Activated CD4-positive, alpha-beta memory T cell treated with anti-CD3 and anti-CD28 coated beads for 36 hours (primary cell): Measurements from ENCODE around the gene CRABP2. TPM values are rescaled to one million over a fixed set of nuclear protein-coding genes. Genes with fewer than 3 reads are reported as not detected.

Experiments used
- CTCF ChIA-PET: fragments of 350-600 bp; sonication (Branson Sonifier 250); formaldehyde crosslinking; loops from one replicate; lab custom pipeline; 2021; ENCODE audit warnings: antibody characterized with exemption, inconsistent platforms; lab: Charles Lee
- POLR2A ChIA-PET: fragments of 350-600 bp; sonication (Branson Sonifier 250); formaldehyde crosslinking; loops from one replicate; lab custom pipeline; 2021; ENCODE audit warnings: antibody characterized with exemption; lab: Charles Lee
- DNase-seq: peaks from one replicate; pipeline ENCODE4 v3.0.0-alpha.2; 2020
- H3K27ac Mint-ChIP-seq: one replicate; pipeline ENCODE4 v1.8.0; 2021; ENCODE audit warnings: mixed read lengths
- H3K27me3 Mint-ChIP-seq: one replicate; pipeline ENCODE4 v1.8.0; 2021; ENCODE audit warnings: mixed read lengths
- H3K36me3 Mint-ChIP-seq: one replicate; pipeline ENCODE4 v1.8.0; 2021; ENCODE audit warnings: mixed read lengths
- H3K4me1 Mint-ChIP-seq: one replicate; pipeline ENCODE4 v1.8.0; 2021; ENCODE audit warnings: low read depth, mixed read lengths
- H3K4me3 Mint-ChIP-seq: one replicate; pipeline ENCODE4 v1.8.0; 2021; ENCODE audit warnings: mild to moderate bottlenecking, mixed read lengths
- H3K9me3 Mint-ChIP-seq: one replicate; pipeline ENCODE4 v1.8.0; 2021; ENCODE audit warnings: mixed read lengths
- intact Hi-C: fragments of 100-400 bp; cut with micrococcal nuclease; formaldehyde crosslinking; loops from one replicate; pipeline ENCODE4 v1.15.1; 2023
- total RNA-seq, 2 experiments: library from RNA; stranded (reverse); gene quantifications; one replicate each; pipeline ENCODE4 v1.2.3, GENCODE V29; 2021

CRABP2 gene
- total RNA-seq, 2 experiments from 2014 or later, result 1.1 to 2.3 TPM

DNA sequence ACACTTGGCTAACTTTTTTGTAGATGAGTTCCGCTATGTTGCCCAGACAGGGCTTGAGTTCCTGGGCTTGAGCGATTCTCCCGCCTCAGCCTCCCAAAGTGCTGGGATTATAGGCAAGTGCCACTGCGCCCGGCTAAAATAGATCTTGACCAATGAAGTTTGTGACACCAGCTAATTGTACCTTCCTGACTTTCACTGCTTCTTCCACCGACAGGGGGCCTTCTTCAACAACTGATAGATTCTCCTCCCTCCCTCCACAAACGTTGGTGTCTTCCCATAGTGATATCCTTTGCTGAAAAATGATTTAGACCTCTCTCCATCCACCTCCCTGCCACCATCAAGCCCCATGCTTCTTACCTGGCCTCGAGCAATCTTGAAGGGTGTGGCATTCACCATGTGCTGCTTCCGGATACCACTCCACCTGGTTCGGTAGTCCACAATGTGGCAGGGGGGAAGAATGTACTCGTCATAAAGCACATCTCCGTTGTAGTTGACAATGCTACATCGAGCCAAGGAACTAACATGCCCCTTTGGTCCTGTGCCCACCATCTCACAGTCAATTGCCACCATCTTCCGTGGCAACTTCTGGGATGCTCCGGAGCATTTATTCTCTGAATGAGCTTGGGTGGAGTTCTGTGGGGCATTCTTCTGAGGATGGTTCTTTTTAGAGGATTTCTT is 21.3 kb upstream of the CRABP2 start:
- no peaks in the 10 kb centered on the region for H3K9me3 Mint-ChIP-seq
- H3K4me1 Mint-ChIP-seq, result peaks cover 36% of the 10 kb centered on the region
- POLR2A ChIA-PET, result interaction anchor here (0.6 to 7.4 kb wide), 10 partner anchors 14 to 135 kb away, joined by 3 to 90 read pairs (median 5); partner anchors contain the start of genes CRABP2, HDGF, MRPL24 and PRCC
- CTCF ChIA-PET, result interaction anchor here (0.6 to 34.5 kb wide), 55 partner anchors 9 to 269 kb away, joined by 3 to 1179 read pairs (median 7); partner anchors contain the start of genes CRABP2, HDGF, INSRR and MRPL24
- no peak overlapping the region for H3K4me3 Mint-ChIP-seq
- peaks cover 32% of the 10 kb centered on the region for H3K36me3 Mint-ChIP-seq
- DNase-seq, result peak; percentile 71
- H3K27me3 Mint-ChIP-seq, result no peaks in the 10 kb centered on the region
- intact Hi-C loops, result loop anchor here (1.0 to 5.0 kb wide), 6 partner anchors 37 to 201 kb away; partner anchors contain the start of gene NTRK1
- no peak overlapping the region for H3K27ac Mint-ChIP-seq

DNA sequence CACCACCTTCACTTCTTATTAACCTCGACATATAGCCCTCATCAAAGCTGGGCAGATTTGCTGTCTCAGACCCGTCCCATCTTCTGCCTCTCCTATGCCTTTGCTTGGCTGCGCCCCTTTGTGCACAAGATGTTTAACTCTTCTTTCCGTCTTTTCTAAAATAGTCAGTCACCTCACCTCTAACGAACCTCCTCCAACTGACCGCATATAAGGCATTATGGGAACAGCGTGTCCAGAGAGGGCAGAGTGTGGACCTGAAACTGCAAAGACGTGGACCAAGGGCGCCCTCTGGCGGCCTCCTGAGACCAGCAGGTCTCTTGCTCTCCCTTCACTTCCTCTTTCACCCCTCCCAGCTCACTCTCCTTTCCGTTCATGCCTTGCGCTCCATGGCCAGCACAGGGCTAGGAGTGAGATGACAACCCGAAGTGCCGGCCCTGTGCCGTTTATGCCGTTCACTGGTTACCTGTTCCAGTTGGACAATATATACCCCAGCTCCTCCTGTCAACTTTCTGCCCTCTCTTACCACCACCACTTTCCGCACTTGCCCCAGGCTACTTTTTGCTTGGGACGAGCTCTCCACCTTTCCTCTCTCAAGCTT is 20.4 kb upstream of the CRABP2 start:
- Mint-ChIP-seq H3K36me3 (peaks cover 36% of the 10 kb centered on the region), H3K9me3 (no peaks in the 10 kb centered on the region), H3K4me1 (peaks cover 36% of the 10 kb centered on the region), H3K27me3 (no peaks in the 10 kb centered on the region), H3K27ac (no peak overlapping the region), H3K4me3 (no peak overlapping the region)
- intact Hi-C loops, result loop anchor here (1.0 to 5.0 kb wide), 6 partner anchors 36 to 202 kb away; partner anchors contain the start of gene NTRK1
- CTCF ChIA-PET, result interaction anchor here (0.6 to 34.5 kb wide), 65 partner anchors 8 to 340 kb away, joined by 3 to 1179 read pairs (median 5); partner anchors contain the start of genes CRABP2, GPATCH4, HDGF and INSRR
- DNase-seq, result peak; percentile 88
- POLR2A ChIA-PET, result interaction anchor here (0.6 to 7.4 kb wide), 10 partner anchors 15 to 136 kb away, joined by 3 to 90 read pairs (median 4); partner anchors contain the start of genes CRABP2, HDGF, MRPL24 and PRCC

DNA sequence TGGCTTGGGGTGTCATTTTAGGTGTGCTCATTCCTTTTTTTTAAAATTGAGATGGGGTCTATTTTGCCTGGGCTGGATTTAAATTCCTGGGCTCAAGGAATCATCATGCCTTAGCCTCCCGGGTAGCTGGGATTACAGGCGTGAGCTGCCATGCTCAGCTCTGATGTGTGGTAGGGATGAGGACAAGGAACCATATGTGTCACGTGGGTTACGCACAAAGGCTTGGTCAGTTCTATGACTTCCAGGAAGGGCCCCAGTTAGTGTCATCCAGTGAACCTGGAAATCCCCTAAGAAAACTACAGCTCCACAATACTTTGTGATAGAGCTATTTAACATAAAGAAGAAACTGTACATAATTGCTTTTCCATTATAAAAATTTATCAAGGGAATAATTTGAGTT is 16.2 kb upstream of the CRABP2 start:
- no peaks in the 10 kb centered on the region for H3K27me3 Mint-ChIP-seq
- DNase-seq, result peak; percentile 38
- peak overlapping the region; percentile 77 for H3K27ac Mint-ChIP-seq
- H3K9me3 Mint-ChIP-seq, result no peaks in the 10 kb centered on the region
- intact Hi-C loops, result no loop called here
- CTCF ChIA-PET, result interaction anchor here (0.6 to 34.5 kb wide), 6 partner anchors 9 to 96 kb away, joined by 3 to 1179 read pairs (median 3); partner anchors contain the start of genes CRABP2 and NES
- peaks cover 35% of the 10 kb centered on the region for H3K36me3 Mint-ChIP-seq
- POLR2A ChIA-PET, result interaction anchor here (1.0 kb wide), 1 partner anchor 221 kb away, joined by 3 read pairs; the partner anchor contains the start of gene MEF2D
- no peak overlapping the region for H3K4me3 Mint-ChIP-seq
- peaks cover 28% of the 10 kb centered on the region for H3K4me1 Mint-ChIP-seq

DNA sequence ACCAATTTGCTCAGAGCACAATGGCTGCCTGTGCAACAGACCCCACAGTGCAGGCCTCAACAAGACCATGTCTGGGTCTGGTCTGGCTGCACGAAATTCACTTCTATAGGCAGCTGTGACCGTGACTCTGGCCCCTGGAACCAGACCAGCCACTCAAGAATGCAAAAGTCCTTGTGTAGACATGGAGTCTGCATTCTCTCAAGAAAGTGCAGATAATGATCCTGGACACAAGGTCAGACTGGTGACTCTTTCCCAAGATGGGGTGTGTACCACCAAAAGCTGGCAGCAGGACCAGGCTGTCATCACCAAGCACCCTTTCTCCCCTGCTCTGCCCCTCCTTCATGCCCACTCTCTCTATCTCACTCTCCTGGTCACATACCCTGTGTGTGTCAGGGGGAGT is 15.7 kb upstream of the CRABP2 start:
- intact Hi-C loops, result no loop called here
- H3K4me3 Mint-ChIP-seq, result no peak overlapping the region
- ChIA-PET POLR2A (interaction anchor here (1.0 kb wide), 1 partner anchor 220 kb away, joined by 3 read pairs; the partner anchor contains the start of gene MEF2D), CTCF (interaction anchor here (0.6 to 34.5 kb wide), 5 partner anchors 8 to 95 kb away, joined by 3 to 1179 read pairs (median 3); partner anchors contain the start of genes CRABP2 and NES)
- DNase-seq, result no peak
- H3K4me1 Mint-ChIP-seq, result peaks cover 28% of the 10 kb centered on the region
- peak overlapping the region; percentile 77 for H3K27ac Mint-ChIP-seq
- H3K36me3 Mint-ChIP-seq, result peaks cover 35% of the 10 kb centered on the region
- H3K27me3 Mint-ChIP-seq, result no peaks in the 10 kb centered on the region
- no peaks in the 10 kb centered on the region for H3K9me3 Mint-ChIP-seq

GRCh38 chr1:156717351-156717750 is 12.0 kb upstream of the CRABP2 start:
- H3K4me3 Mint-ChIP-seq, result no peak overlapping the region
- intact Hi-C loops, result no loop called here
- H3K27ac Mint-ChIP-seq, result no peak overlapping the region
- no peaks in the 10 kb centered on the region for H3K9me3 Mint-ChIP-seq
- H3K27me3 Mint-ChIP-seq, result no peaks in the 10 kb centered on the region
- CTCF ChIA-PET, result interaction anchor here (0.7 to 34.5 kb wide), 5 partner anchors 8 to 121 kb away, joined by 3 to 1179 read pairs (median 3); partner anchors contain the start of genes CRABP2 and NES
- no peak for DNase-seq
- H3K36me3 Mint-ChIP-seq, result peaks cover 14% of the 10 kb centered on the region
- POLR2A ChIA-PET, result no interaction called here
- peaks cover 8% of the 10 kb centered on the region for H3K4me1 Mint-ChIP-seq

- DNase-seq, result no peak
- Mint-ChIP-seq H3K36me3 (peaks cover 3% of the 10 kb centered on the region), H3K27me3 (no peaks in the 10 kb centered on the region), H3K4me1 (peaks cover under 1% of the 10 kb centered on the region), H3K9me3 (no peaks in the 10 kb centered on the region), H3K27ac (no peak overlapping the region), H3K4me3 (no peak overlapping the region)
- intact Hi-C loops, result no loop called here
- POLR2A ChIA-PET, result interaction anchor here (1.4 kb wide), 1 partner anchor 13 kb away, joined by 4 read pairs; the partner anchor contains the start of genes ISG20L2 and METTL25B
- CTCF ChIA-PET, result interaction anchor here (1.4 to 34.5 kb wide), 3 partner anchors 11 to 54 kb away, joined by 3 to 1179 read pairs (median 61); partner anchors contain the start of genes CRABP2 and NES
These were observed 9.4 kb upstream of the CRABP2 start for GRCh38 chr1:156714830-156715229.

- Mint-ChIP-seq H3K27ac (no peak overlapping the region), H3K27me3 (no peaks in the 10 kb centered on the region), H3K9me3 (no peaks in the 10 kb centered on the region), H3K36me3 (peaks cover 2% of the 10 kb centered on the region), H3K4me1 (no peaks in the 10 kb centered on the region), H3K4me3 (no peak overlapping the region)
- CTCF ChIA-PET, result interaction anchor here (1.0 to 34.5 kb wide), 5 partner anchors 9 to 327 kb away, joined by 3 to 1179 read pairs (median 4); partner anchors contain the start of genes CRABP2 and NES
- intact Hi-C loops, result no loop called here
- POLR2A ChIA-PET, result interaction anchor here (0.7 to 1.7 kb wide), 2 partner anchors 23 to 156 kb away, joined by 3 to 6 read pairs; no protein-coding TSS in a partner anchor
- no peak for DNase-seq
These were observed 7.2 kb upstream of the CRABP2 start for GRCh38 chr1:156712626-156713025.

- Mint-ChIP-seq H3K27ac (no peak overlapping the region), H3K36me3 (no peaks in the 10 kb centered on the region), H3K27me3 (no peaks in the 10 kb centered on the region), H3K4me3 (no peak overlapping the region), H3K9me3 (no peaks in the 10 kb centered on the region), H3K4me1 (peaks cover 7% of the 10 kb centered on the region)
- intact Hi-C loops, result no loop called here
- ChIA-PET POLR2A (interaction anchor here (1.0 to 1.7 kb wide), 2 partner anchors 15 to 22 kb away, joined by 3 to 6 read pairs; no protein-coding TSS in a partner anchor), CTCF (interaction anchor here (0.6 to 34.5 kb wide), 6 partner anchors 9 to 325 kb away, joined by 3 to 1179 read pairs (median 4); partner anchors contain the start of genes CRABP2 and NES)
- no peak for DNase-seq
These were observed 5.8 kb upstream of the CRABP2 start for GRCh38 chr1:156711011-156711817.

GRCh38 chr1:156709757-156710489 is 4.5 kb upstream of the CRABP2 start:
- intact Hi-C loops, result no loop called here
- Mint-ChIP-seq H3K4me3 (no peak overlapping the region), H3K9me3 (no peaks in the 10 kb centered on the region), H3K4me1 (peaks cover 20% of the 10 kb centered on the region), H3K36me3 (no peaks in the 10 kb centered on the region), H3K27ac (no peak overlapping the region), H3K27me3 (peaks cover 6% of the 10 kb centered on the region)
- ChIA-PET CTCF (interaction anchor here (6.9 to 34.5 kb wide), 2 partner anchors 16 to 19 kb away, joined by 61 to 1179 read pairs; partner anchors contain the start of genes CRABP2 and NES), POLR2A (no interaction called here)
- no peak for DNase-seq

DNA sequence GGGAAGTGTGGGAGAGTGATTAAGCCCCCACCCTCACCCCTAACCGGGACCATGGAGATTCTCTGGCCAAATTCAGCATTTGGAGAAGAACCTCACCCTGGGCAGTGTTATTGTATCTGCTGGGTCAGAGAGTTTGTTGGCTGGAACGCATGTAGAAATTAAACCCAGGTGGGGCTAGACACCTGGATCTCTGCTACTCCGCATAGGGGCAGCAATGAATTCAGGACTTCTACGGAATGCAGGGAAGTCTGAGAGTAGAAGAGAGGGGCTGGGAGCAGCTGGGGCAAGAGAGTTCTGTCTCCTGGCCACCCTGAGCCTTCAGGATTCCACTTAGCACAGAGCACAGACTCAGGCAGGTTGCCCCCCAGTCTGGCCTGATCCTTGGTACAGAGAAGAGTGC is 3.6 kb upstream of the CRABP2 start:
- ChIA-PET CTCF (interaction anchor here (0.8 to 36.2 kb wide), 3 partner anchors 5 to 85 kb away, joined by 3 to 1179 read pairs (median 1179); partner anchors contain the start of genes CRABP2, ISG20L2, METTL25B and NES), POLR2A (no interaction called here)
- intact Hi-C loops, result no loop called here
- H3K36me3 Mint-ChIP-seq, result no peaks in the 10 kb centered on the region
- H3K4me3 Mint-ChIP-seq, result no peak overlapping the region
- H3K4me1 Mint-ChIP-seq, result peaks cover 27% of the 10 kb centered on the region
- H3K27me3 Mint-ChIP-seq, result peaks cover 15% of the 10 kb centered on the region
- no peak for DNase-seq
- no peaks in the 10 kb centered on the region for H3K9me3 Mint-ChIP-seq
- no peak overlapping the region for H3K27ac Mint-ChIP-seq
